Cardiac muscle cell (in vitro differentiated cells and primary cell): Measurements from ENCODE around the gene HOTAIR. TPM values are rescaled to one million over a fixed set of nuclear protein-coding genes. Genes with fewer than 3 reads are reported as not detected.

ENCODE experiments used
- DNase-seq, 2 donors: peaks; one replicate each; pipeline versions ENCODE4 v3.0.0 to v3.0.0-alpha.2; 2010 to 2017; ENCODE audit warnings: low read depth in 1 of 2, low spot score in 1 of 2
- H3K27ac ChIP-seq: fragments of 200-600 bp; sonication (generic); 2 replicates; pipeline ENCODE4 v1.5.1; 2016
- H3K27me3 ChIP-seq: fragments of 200-600 bp; sonication (generic); 2 replicates; pipeline ENCODE4 v1.6.0; 2016; ENCODE audit warnings: control low read depth
- H3K36me3 ChIP-seq: fragments of 200-600 bp; sonication (generic); 2 replicates; pipeline ENCODE4 v1.5.1; 2016; ENCODE audit warnings: control low read depth
- H3K4me1 ChIP-seq: fragments of 200-600 bp; sonication (generic); 2 replicates; pipeline ENCODE4 v1.8.1; 2017; ENCODE audit warnings: low read depth, mild to moderate bottlenecking, mixed run types
- H3K4me3 ChIP-seq: fragments of 200-600 bp; sonication (generic); 2 replicates; pipeline ENCODE4 v1.5.1; 2016; ENCODE audit warnings: mild to moderate bottlenecking
- H3K9me3 ChIP-seq: fragments of 200-600 bp; sonication (generic); 2 replicates; pipeline ENCODE4 v1.5.1; 2017; ENCODE audit warnings: low read depth, mild to moderate bottlenecking, control low read depth
- CTCF ChIP-seq: IDR thresholded peaks from 2 replicates; pipeline ENCODE4 v1.5.1; 2012; ENCODE audit warnings: low read depth, mild to moderate bottlenecking, low read length
- polyA plus RNA-seq: library from polyadenylated mRNA; unstranded; fragments of >200 nt; fragmentation: Nextera tagmentation; extraction: Ambion mirVana; gene quantifications from 2 replicates; pipeline ENCODE4 v1.2.1, GENCODE V29; 2016
- total RNA-seq: library from RNA; depleted of rRNA; stranded (reverse); fragments of >200 nt; gene quantifications from 2 replicates; pipeline ENCODE4 v1.2.3, GENCODE V29; 2016

HOTAIR gene
- total and polyA plus RNA-seq, 2 experiments from 2014 or later = not detected

DNA sequence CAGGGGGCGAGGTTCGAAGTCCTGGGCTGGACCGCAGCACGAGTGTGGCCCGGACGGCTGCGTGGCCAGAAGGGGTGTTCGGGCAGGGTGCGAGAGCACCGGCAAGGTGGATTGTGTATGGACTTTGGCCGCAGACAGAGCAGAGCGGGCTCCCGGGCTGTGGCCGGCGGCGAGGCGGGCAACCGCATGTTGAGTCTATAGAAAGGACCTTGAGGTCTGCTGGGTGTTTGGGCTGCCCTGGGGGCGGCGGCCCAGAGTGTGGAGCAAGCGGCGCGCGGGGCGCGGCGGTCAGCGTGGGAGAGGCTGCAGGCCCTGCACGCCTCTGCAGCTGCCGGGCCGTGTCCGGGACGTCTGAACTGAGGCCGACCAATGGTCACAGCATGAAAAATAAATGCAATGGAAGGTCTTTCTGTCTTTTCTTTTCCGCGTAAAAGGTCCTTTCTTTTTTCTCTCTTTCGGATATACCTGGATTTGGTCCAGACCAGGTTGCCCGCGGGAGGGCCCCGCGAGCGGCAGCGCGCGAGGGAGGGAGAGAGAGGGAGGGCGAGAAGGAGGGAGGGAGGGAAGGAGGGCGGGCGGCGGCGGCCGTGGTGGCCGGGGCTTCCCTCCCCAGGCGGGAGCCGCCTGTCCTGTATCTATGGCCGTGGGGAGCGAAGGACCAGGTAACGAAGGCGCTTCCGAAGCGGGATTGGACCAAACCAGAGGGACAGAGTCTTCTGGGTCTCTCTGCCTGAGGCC, 19.7 kb upstream of the HOTAIR start:
- H3K9me3 ChIP-seq = no peaks in the 10 kb centered on the region
- DNase-seq = no peak
- H3K36me3 ChIP-seq = no peaks in the 10 kb centered on the region
- no peak overlapping the region for H3K27ac ChIP-seq
- no peak for TF ChIP-seq CTCF
- H3K4me3 ChIP-seq = no peak overlapping the region
- H3K4me1 ChIP-seq = no peaks in the 10 kb centered on the region
- peaks cover 100% of the 10 kb centered on the region for H3K27me3 ChIP-seq

- DNase-seq = no peak
- Histone ChIP-seq H3K4me1 (no peaks in the 10 kb centered on the region), H3K36me3 (no peaks in the 10 kb centered on the region), H3K4me3 (no peak overlapping the region), H3K27ac (no peak overlapping the region), H3K27me3 (peaks cover 100% of the 10 kb centered on the region), H3K9me3 (no peaks in the 10 kb centered on the region)
- no peak for TF ChIP-seq CTCF
Observed at GRCh38 chr12:53994009-53994263, 19.2 kb upstream of the HOTAIR start.

DNA sequence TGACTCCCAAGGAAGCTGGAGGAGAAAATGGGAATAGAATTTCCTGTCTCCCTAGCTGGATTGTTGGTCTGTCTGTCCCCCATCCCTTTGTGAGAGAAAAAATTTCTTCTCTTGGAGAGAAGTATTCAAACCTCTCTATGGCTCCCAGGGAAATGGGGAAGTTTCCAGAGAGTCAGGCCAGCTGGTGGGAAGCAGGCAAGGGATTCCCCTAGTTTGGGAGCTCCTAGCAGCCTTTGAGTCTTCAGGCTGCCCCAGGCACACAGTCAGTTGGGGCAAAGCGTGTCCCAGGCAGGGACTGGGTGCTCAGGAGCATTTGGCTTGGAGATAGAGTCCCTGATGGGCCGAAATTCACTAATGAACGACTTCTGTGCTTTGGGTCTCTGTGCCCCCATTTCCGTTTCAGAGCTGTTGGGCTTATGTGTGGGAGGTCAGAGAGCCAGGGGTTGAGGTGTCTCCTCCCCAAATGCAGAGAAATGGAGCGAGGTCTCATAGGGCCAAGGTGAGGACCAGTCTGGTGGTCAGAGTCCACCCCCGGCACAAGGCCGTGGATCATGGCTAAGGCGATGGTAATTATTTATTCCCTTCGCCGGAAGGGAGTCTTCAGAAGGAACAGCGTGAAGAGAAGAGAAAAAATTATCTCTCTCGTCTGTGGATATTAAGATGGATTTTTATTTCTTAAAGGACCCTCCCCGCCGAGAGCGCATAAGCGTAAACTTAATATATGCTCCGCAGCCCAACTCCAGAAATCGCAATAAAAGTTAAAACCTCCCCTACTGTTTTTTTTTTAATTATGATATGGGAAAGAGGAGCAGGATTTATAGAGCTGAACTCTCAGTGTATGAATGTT, 18.6 kb upstream of the HOTAIR start:
- Histone ChIP-seq H3K4me3 (no peak overlapping the region), H3K4me1 (no peaks in the 10 kb centered on the region), H3K27me3 (peaks cover 100% of the 10 kb centered on the region), H3K27ac (no peak overlapping the region), H3K9me3 (no peaks in the 10 kb centered on the region), H3K36me3 (no peaks in the 10 kb centered on the region)
- TF ChIP-seq CTCF = no peak
- DNase-seq = no peak

- Histone ChIP-seq H3K27me3 (peaks cover 100% of the 10 kb centered on the region), H3K9me3 (no peaks in the 10 kb centered on the region), H3K36me3 (no peaks in the 10 kb centered on the region), H3K4me1 (no peaks in the 10 kb centered on the region), H3K4me3 (no peak overlapping the region), H3K27ac (no peak overlapping the region)
- DNase-seq = no peak
- TF ChIP-seq CTCF = no peak
Observed at GRCh38 chr12:53992377-53992889, 17.7 kb upstream of the HOTAIR start.

GRCh38 chr12:53991077-53991460, 16.3 kb upstream of the HOTAIR start:
- Histone ChIP-seq H3K4me3 (no peak overlapping the region), H3K4me1 (no peaks in the 10 kb centered on the region), H3K36me3 (no peaks in the 10 kb centered on the region), H3K27me3 (peaks cover 100% of the 10 kb centered on the region), H3K27ac (no peak overlapping the region), H3K9me3 (no peaks in the 10 kb centered on the region)
- no peak for TF ChIP-seq CTCF
- no peak for DNase-seq
